ENCODE data around the gene ZNF200.

GRCh38 chr16:3223913-3224515 lies 10.9 kb downstream of the ZNF200 start:
- TF ChIP-seq CTCF (IDR thresholded peaks at IDR 0.05; ENCODE audit: poor library complexity) (no peak), EZH2 (IDR thresholded peaks at IDR 0.05; ENCODE audit: borderline replicate concordance) (no peak)

Data from hepatocyte (in vitro differentiated cells).